GM19467 (cell line): ENCODE data around the gene APP.
"Not testable (repeated sequence)": the region's sequence is repeated elsewhere in the genome, so short reads cannot be mapped to it uniquely, and the experiment has no call there.

Source experiments
- ATAC-seq: cut with Tn5 transposase; IDR thresholded peaks from one replicate; pipeline ENCODE4 v1.9.1; 2021; ENCODE audit warnings: mild to moderate bottlenecking, moderate library complexity; ENCODE audit not compliant: unreplicated experiment

The APP gene

DNA sequence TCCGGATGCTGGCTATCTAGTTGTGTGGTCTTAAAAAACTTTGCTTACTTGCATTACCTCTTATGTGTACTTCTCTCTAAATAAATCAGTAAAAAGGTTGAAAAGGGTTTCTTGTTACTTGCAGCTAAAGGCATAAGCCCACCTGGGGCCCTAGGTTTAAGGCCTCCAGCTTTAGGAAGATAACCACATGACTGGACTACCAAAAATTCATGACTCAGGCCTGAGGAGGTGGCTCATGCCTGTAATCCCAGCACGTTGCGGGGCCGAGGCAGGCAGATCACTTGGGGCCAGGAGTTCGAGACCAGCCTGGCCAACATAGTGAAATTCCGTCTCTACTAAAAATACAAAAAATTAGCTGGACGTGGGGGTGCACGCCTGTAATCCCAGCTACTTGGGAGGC lies 142.9 kb downstream of the APP start:
- no peak for ATAC-seq

DNA sequence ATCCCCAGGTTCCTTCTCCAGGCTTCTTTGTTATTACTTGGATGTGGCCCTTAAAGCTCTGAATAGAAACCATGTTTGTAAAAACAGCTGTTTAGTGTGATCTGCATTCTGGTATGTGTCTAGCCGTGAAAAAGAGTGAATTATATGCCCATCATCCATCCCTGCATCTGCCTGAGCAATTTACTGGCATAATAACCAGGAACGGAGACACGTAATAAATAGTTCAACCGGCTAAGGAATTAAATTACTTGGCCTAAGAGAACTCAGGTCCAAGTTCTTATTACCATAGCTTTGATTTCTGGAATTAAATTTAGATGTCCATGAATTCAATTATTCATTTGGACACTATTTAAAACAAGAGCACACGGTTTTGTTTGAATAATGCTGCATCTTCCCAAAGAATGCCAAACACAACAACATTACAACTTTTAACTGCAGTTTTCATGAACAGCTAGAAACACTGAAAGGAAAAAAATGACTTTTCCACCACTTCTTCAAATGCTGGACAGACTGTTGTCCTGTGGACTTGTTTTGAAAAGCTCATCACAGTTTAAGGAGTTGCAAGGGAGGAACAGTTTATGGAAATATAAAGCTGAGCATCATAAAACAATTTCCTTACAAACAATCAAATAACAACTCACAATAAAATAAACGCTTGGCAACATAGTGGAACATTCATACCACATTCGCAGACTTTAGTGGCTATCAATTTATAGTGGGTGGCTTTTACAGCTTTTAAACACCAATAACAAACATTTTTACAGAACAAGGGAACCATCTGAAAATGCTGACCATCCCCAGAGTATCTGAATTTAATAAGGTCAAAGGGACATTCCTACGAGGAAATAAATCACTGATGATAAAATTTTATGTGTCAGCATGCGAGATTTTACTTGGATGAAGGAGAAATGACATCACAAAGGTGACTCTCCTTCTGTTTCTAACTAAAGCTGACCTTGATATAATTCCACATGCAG lies 144.7 kb downstream of the APP start:
- ATAC-seq, result no peak

DNA sequence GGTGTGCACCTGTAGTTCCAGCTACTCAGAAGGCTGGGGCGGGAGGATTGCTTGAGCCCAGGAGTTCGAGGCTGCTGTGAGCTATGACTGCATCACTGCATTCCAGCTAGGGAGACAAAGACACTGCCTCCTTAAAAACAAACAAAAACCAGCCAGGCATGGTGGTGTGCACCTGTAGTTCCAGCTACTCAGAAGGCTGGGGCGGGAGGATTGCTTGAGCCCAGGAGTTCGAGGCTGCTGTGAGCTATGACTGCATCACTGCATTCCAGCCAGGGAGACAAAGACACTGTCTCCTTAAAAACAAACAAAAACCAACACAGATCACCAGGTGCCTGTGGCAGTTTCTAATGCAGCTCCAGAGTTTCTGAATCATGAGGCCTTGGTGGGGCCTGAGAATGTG lies 147.2 kb downstream of the APP start:
- not testable (repeated sequence) for ATAC-seq

DNA sequence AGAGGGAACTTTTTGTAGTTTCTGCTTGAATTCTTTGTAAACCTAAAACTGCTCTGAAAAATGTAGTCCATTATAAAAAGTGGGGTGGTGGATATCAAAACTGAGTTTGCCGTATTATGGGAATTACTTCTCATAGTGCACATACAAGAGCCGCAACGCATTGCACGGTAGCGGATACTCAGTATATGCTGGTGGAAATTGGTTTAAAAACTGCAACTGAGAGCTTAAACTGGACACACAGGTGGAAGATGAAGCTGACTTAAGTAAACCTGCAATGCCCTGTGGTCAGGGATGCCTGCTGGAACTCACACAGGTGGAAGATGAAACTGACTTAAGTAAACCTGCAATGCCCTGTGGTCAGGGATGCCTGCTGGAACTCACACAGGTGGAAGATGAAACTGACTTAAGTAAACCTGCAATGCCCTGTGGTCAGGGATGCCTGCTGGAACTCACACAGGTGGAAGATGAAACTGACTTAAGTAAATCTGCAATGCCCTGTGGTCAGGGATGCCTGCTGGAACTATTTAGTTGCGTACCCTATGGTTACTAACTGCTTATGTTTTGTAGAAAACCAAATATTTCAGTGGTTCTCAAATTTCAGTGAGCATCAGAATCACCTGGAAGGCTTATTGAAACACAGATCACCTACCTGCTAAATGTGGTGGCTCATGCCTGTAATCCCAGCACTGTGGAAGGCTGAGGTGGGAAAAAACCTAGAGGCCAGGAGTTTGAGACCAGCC lies 147.8 kb downstream of the APP start:
- not testable (repeated sequence) for ATAC-seq

DNA sequence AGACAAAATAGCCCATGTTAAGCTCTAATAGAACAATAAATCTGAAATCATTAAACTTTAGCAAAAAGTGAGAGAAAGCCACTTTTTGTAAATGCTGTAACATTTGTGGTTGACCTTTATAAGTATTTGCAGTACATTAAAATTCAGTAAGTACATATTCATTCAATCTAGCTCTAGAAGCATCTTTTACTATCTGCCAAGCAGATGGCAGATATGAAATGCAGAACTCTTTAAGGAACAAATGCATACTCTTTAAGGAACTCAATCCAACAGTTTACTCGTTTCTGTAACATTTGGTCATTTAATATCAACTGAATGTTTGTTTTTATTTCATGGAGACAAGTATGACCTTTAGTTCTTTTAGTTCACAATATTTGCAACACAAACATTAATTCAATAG lies 150.1 kb downstream of the APP start:
- ATAC-seq, result no peak

DNA sequence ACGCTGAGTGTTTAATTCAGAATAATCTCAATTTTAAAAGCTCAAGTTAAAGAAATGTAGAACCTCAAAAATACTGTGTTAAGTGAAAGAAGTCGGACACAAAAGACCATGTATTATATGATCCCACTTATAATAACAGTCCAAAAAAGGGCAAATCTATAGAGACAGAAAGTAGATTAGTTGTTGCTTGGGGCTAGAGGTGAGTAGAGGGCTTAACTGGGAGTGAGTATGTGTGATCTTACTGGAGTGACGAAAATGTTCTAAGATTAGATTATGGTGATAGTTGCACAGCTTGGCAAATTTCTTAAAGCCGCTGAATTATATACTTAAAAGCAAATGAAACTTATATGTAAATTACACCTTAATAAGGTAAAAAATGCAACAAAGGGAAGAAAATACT lies 150.5 kb downstream of the APP start:
- no peak for ATAC-seq

DNA sequence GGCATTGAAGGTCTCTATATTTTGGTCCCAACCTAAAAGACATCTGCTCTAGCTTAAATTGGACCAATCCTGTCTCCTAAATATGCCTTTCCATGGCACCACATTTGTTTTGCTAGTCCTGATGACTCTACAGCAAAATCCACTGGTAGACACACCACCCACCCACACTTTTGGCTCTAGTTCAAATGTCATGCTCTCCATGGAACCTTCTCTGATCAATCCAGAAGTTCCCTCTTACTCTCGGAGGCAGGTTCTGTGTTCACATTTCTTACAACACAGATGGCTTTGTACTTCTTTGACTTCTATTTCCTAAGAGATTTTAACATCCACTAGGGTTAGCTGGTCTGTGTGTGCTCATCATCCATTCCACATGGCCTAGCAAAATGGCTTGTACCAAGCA lies 151.3 kb downstream of the APP start:
- no peak for ATAC-seq

DNA sequence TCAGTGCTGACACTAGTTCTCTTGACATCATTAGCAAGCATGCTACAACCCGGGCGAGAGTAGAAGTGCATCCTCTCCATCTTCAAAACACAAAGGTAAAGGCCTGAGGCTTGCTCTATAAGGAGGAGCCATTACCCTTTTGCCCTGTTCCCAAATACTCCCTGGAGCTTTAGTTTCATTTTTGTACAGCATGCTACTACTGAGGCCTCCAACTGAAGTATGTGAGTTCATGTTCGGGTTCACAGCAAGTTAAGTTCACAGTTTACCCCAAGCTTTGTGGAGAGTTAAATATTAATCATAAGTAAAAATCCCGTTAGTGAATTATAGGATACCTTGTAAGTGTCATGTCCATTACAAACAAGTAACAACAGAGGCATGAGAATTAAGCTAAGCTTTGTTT lies 156.6 kb downstream of the APP start:
- ATAC-seq, result no peak

DNA sequence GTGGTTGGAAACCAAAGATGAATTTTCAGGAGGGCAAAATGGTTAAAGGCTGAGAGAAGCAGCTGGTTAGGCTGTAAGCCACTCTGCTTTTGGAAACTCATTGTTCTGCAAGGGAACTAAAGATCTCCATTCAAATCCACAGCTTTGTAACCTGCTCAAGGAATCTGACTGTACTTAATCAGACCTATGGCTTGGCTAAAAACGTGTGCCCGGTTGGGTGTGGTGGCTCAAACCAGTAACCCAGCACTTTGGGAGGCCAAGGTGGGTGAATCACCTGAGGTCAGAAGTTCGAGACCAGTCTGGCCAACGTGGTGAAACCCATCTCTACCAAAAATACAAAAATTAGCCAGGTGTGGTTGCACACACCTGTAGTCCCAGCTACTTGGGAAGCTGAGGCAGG lies 158.1 kb downstream of the APP start:
- ATAC-seq, result not testable (repeated sequence)

DNA sequence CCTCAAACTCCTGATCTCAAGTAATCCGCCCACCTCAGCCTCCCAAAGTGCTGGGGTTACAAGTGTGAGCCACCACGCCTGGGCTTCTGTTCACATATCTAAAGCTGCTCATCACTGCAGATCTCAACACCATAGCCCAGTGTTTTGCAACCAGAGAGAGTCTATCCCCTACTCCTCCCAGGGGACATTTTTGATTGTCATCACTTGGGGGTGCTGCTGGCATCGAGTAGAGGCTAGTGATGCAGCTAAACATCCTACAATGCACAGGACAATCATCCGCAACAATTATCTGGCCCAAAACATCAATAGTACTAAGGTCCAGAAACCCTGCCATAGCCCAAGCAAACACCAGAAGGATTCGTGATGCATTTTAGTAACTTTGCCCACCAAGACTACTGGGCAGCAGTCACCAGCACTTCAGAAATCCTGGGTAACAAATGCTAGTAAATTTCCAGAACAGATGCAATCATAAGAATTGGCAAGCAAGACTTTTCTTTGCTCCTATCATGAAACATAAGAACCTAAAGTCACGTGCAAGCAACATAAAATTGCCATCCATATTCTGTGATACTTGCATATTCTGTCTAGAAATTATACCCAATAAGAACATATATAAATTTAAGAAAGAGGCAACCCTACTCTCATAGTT lies 159.2 kb downstream of the APP start:
- no peak for ATAC-seq

DNA sequence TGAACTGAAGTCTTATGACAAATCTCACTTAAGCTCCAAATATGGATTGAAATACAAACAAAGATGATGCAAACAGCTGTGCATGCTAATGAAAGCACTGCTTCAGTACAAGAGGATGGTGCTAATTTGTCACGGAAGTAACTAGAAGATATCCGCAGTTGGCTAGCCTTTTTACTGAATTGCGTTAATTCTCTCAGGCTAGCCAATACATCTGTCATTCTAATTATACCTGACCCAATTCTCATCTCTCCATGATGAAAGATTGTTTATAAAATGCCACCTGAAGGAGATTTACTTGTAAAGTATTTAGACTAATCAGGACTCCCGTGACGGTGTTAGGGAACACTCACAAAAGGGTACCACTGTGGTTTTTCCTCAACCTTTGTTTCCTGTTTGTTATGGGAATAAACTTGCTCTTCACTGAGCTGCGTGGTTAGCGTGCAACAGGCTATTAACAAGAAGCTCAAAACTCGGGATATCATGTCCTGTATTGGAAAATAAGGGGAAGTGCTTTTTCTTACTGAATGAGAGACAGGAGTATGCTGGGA lies 162.5 kb downstream of the APP start:
- no peak for ATAC-seq

DNA sequence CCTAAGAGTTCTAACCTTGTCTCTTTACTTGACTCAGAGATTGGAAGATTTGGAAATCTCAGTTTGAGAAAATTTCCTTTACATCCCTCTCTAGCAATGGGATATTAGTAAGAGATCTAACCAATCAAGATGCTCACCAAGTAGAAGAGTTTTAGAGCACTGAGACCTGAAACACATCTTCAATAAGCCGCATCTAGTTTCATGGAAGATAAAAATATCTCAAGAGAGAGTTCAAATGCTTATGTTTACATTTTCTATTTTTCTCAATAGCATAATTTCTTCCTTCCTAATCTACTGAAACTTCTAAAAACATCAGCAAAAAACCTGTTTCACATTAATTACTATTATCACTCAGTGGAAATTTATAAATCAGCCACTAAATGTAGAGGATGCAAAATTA lies 165.1 kb downstream of the APP start:
- ATAC-seq, result no peak

DNA sequence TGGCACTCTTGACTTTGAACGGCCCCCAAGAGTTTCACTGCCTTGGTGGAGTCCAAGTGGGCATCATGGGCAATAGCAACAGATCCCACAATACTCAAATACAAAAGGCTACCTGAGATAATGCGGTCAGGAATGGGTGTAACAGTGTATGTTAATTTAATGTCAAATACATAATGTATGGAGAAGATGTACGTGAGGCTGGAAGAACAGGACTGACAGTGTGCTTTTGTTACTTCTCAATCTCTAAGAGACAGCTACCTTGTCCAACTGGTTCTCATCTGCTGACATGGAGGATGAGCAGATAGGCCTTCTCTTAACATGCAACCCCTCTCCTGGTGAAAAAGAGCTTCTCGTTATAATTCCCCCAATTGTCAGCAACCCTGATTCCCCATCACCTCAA lies 167.2 kb downstream of the APP start:
- ATAC-seq, result no peak

DNA sequence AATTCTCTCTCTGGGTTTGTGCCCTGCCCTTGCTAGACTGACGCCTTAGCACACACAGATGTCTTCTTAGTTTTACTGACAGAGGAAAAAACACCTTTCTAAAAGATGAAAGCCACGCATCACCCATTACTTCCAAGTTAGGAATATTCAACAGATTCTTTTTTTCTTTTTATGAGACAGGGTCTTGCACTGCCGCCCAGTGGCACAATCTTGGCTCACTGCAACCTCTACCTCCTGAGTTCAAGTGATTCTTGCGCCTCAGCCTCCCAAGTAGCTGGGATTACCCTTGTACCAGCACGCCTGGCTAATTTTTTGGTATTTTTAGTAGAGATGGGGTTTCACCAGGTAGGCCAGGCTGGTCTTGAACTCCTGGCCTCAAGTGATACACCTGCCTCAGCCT lies 169.2 kb downstream of the APP start:
- ATAC-seq, result no peak

DNA sequence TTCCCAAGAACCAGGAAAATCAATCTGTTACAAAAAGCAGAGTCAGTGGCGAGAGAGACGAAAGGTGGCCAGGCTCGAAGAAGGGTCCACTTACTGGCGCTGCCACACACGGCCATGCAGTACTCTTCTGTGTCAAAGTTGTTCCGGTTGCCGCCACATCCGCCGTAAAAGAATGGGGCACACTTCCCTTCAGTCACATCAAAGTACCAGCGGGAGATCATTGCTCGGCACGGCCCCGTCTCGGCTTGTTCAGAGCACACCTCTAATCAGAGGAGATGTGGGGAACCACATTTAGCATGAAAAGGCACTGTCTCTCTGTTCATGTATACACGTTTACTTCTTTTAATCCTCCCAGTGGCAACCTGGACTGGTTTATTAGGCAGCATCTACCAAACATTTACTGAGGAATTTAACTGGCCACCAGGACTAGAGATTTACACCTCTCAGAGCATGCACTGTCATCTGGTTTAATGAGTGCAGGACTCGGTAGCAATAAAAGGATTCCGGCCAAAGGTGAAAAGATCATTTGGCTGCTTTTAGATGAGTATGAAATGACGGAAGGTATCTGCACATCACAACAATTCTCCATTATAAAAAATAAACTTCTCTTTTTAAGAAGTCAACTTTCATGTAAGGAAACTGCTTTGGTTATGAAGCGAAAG lies 170.5 kb downstream of the APP start:
- ATAC-seq, result no peak

DNA sequence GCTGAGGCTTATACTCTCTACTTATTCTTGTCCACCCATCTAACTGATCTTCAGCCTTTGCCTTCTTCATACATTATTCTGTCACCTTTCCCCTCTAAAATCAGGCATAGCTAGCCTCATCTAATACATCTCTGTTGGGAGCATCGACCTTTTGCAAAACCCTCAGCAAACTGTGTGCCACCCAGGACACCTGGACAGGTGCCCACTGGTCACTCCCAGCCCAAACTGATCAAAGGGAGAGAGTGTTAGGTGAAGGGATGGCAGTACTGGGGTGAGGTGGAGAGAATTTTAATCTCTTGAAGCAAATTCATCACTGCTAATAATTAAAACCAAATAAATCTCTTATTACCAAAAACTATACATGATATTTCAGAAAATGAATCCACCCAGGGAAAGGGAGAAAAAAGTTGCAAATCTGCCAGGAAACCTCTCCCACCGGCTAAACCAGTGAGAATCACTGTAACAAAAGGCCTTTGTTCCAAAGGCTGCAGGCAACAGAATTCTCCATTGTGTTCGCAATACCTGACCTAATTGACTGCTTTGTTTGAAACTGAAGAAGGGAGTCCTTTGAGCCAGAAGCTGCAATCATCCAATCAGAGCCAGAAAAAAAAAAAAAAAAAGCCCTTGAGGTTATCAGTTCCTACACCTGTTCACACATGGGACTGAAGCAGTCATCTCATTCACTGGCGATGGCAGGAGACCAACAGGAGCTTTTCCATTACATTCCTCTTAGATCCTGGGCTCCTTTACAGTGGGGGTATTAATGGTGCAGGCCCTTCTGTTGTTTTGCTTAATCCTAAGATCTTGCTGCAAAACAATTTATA lies 172.6 kb downstream of the APP start:
- no peak for ATAC-seq

DNA sequence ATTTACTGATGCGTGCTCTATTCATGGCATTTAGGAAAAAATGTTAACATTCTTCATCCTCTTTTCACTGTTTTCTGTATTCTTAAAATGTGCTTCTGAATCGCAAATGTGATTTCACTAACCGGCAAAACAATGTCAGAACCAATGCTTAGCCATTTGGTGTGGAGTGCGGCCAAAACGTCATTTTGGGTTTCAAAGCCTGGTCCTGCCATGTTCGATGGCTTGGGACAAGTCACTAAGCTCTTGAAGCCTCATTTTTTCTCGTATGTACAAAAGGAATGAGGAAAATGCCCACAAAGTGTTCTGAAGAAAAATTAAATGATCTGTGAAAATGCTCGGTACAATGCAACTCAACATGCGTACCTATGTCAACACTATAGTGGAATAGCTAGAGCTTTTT lies 175.3 kb downstream of the APP start:
- no peak for ATAC-seq

DNA sequence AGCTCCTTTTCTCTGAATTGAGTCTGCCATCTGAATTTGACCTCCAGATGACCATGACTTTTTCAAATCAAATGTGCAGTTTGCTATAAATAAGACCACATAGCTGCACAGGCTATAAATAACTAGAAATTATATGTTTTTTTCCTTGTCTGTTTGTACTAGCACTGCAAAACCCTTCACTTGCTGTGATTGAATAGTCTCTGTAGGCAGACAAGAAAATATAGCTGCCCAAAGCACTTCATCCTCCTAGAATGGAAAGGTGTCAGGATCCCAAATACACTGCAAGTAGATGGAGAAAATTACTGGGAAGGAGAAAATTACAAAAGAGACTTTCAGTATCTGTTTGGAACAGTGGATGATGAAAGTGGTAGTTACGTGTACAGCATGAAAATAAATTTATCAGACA lies 175.8 kb downstream of the APP start:
- ATAC-seq, result no peak

DNA sequence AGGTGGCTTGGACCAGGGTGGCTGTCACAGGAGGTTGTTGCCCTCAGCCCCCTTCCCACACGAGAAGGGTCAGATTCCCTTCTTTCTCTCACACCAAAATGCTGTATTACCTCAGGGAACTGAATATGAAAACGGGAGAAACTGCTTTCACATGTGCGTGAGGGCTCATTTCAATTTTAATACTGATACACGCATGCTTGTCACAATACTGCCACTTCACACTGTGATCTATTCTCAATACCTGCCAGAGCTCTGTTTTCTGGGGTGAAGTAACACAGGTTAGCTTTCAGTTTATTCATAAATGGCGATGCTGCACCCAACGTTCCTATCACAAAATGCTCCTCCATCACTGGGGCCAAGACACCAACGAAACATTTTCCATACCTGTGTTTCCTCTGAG lies 181.8 kb downstream of the APP start:
- ATAC-seq, result no peak

DNA sequence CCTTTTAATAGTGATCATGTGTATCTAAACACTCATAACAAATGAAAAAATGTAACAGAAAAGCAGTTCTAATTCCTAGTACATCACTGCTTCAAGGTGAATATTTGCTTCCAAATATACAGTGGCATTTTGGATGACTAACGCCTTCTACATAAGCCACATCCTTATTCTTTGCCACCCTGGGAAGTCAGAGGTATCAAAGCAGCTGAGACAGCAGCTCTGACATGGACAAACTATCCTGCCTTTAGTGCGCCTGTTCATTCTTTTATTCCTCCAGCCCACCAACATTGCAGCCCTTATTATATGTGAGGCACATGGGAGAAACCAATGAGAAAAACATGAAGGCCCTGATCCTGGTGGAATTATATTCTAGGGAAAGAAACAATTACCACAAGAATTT lies 183.0 kb downstream of the APP start:
- ATAC-seq, result no peak
